GM21717 (cell line): Measurements from ENCODE around the gene TLE2.

Experiments
- ATAC-seq: cut with Tn5 transposase; IDR thresholded peaks from one replicate; pipeline ENCODE4 v1.9.1; 2021; ENCODE audit warnings: mild to moderate bottlenecking, moderate library complexity; ENCODE audit not compliant: unreplicated experiment

The TLE2 gene

GRCh38 chr19:2962018-2962670 is 66.9 kb downstream of the TLE2 start:
- no peak for ATAC-seq

- no peak for ATAC-seq
Observed at GRCh38 chr19:2960120-2960519, 69.0 kb downstream of the TLE2 start.

GRCh38 chr19:2957160-2957559 is 71.9 kb downstream of the TLE2 start:
- no peak for ATAC-seq

GRCh38 chr19:2952953-2953481 is 76.1 kb downstream of the TLE2 start:
- ATAC-seq = no peak

GRCh38 chr19:2950286-2951124 is 78.6 kb downstream of the TLE2 start:
- peak; percentile 85 for ATAC-seq

GRCh38 chr19:2949939-2950285 is 79.2 kb downstream of the TLE2 start:
- ATAC-seq = no peak
